DOHH2 (cell line): ENCODE data around the gene IMMP2L.

Experiments used
- H3F3A ChIP-seq: fragments of 200-600 bp; sonication (generic), shearing (Covaris generic); 2 replicates; pipeline ENCODE4 v1.6.0; 2016; ENCODE audit warnings: antibody characterized with exemption, mild to moderate bottlenecking; ENCODE audit not compliant: control insufficient read depth, insufficient read depth
- H3K27ac ChIP-seq: fragments of 200-600 bp; sonication (generic); 2 replicates; pipeline ENCODE4 v1.5.1; 2014; ENCODE audit warnings: low read depth, mild to moderate bottlenecking, low read length, moderate library complexity
- H3K27me3 ChIP-seq: fragments of 200-600 bp; sonication (generic); 2 replicates; pipeline ENCODE4 v1.6.1; 2014; ENCODE audit warnings: mild to moderate bottlenecking, low read length, mixed read lengths; ENCODE audit not compliant: control insufficient read depth
- H3K36me3 ChIP-seq: fragments of 200-600 bp; sonication (generic); 2 replicates; pipeline ENCODE4 v1.6.1; 2014; ENCODE audit warnings: mild to moderate bottlenecking, low read length, moderate library complexity, mixed read lengths; ENCODE audit not compliant: control insufficient read depth
- H3K4me1 ChIP-seq: fragments of 200-600 bp; sonication (generic); 2 replicates; pipeline ENCODE4 v1.6.1; 2014; ENCODE audit warnings: mild to moderate bottlenecking, low read length, mixed read lengths; ENCODE audit not compliant: control insufficient read depth
- H3K4me2 ChIP-seq: fragments of 200-600 bp; sonication (generic); 2 replicates; pipeline ENCODE4 v1.6.0; 2014; ENCODE audit warnings: mild to moderate bottlenecking, low read length, moderate library complexity
- H3K4me3 ChIP-seq: fragments of 200-600 bp; sonication (generic); 2 replicates; pipeline ENCODE4 v1.5.1; 2014; ENCODE audit warnings: mild to moderate bottlenecking, low read length, mixed read lengths
- H3K79me2 ChIP-seq: fragments of 200-600 bp; sonication (generic); 2 replicates; pipeline ENCODE4 v1.6.1; 2014; ENCODE audit warnings: mild to moderate bottlenecking, low read length, mixed read lengths; ENCODE audit not compliant: control insufficient read depth
- H3K9me2 ChIP-seq: fragments of 200-600 bp; sonication (generic); replicated peaks from 2 replicates; pipeline ENCODE4 v1.6.1; 2014; ENCODE audit warnings: mild to moderate bottlenecking, low read length, mixed read lengths; ENCODE audit not compliant: control insufficient read depth
- H3K9me3 ChIP-seq: fragments of 200-600 bp; sonication (generic); 2 replicates; pipeline ENCODE4 v1.6.1; 2014; ENCODE audit warnings: antibody characterized with exemption, low read length, mixed read lengths; ENCODE audit not compliant: control insufficient read depth, insufficient read depth
- H4K20me1 ChIP-seq: fragments of 200-600 bp; sonication (generic); 2 replicates; pipeline ENCODE4 v1.6.0; 2014; ENCODE audit warnings: low read depth, mild to moderate bottlenecking, antibody characterized with exemption, low read length, moderate library complexity; ENCODE audit not compliant: control insufficient read depth, insufficient read depth
- CTCF ChIP-seq: fragments of 200-600 bp; sonication (generic); IDR thresholded peaks from one replicate; pipeline ENCODE4 v1.5.1; 2014; ENCODE audit warnings: antibody characterized with exemption, mild to moderate bottlenecking, low read depth, low read length; ENCODE audit not compliant: poor library complexity, severe bottlenecking
- EZH2phosphoT487 ChIP-seq: fragments of 200-600 bp; sonication (generic); IDR thresholded peaks from 2 replicates; pipeline ENCODE4 v1.6.1; 2017; ENCODE audit warnings: borderline replicate concordance, mild to moderate bottlenecking, antibody characterized with exemption, low read length, moderate library complexity, mixed read lengths

IMMP2L gene

GRCh38 chr7:110888641-110889040 is 673.7 kb downstream of the IMMP2L start:
- TF ChIP-seq CTCF = no peak
- no peak for TF ChIP-seq EZH2phosphoT487
- H3K4me2 ChIP-seq = no peak overlapping the region

DNA sequence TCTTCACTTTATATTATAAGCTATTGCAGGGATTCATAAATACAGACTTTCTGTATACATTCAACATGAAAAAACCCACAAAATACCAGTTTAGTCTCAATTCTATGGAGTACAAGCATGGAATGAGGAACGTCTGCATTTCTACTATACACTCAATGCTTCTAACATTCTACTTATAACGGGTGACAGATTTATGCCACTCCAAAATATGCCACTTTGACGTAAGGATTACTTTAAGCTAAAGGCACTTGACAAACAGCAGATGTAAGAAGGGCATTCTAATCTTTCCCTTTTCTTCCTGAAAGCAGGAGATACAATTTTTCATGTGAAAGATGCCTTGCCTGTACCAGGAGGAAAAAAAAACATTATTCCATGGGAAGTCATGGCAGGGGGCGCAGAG is 676.8 kb downstream of the IMMP2L start:
- no peaks in the 10 kb centered on the region for H3K9me2 ChIP-seq
- H3K27me3 ChIP-seq = no peaks in the 10 kb centered on the region
- no peak overlapping the region for H3K4me2 ChIP-seq
- no peak overlapping the region for H3K4me3 ChIP-seq
- H4K20me1 ChIP-seq = no peaks in the 10 kb centered on the region
- no peaks in the 10 kb centered on the region for H3K4me1 ChIP-seq
- TF ChIP-seq EZH2phosphoT487 (no peak), CTCF (no peak)
- no peaks in the 10 kb centered on the region for H3K79me2 ChIP-seq
- H3K9me3 ChIP-seq = no peaks in the 10 kb centered on the region
- no peak overlapping the region for H3K27ac ChIP-seq
- no peaks in the 10 kb centered on the region for H3F3A ChIP-seq
- H3K36me3 ChIP-seq = no peaks in the 10 kb centered on the region

More at GRCh38 chr7:110888641-110889040, 673.7 kb downstream of the IMMP2L start:
- no peaks in the 10 kb centered on the region for H3K36me3 ChIP-seq
- H3K4me1 ChIP-seq = no peaks in the 10 kb centered on the region
- H3F3A ChIP-seq = no peaks in the 10 kb centered on the region
- H3K27me3 ChIP-seq = no peaks in the 10 kb centered on the region
- H3K27ac ChIP-seq = no peak overlapping the region
- H4K20me1 ChIP-seq = no peaks in the 10 kb centered on the region
- no peaks in the 10 kb centered on the region for H3K79me2 ChIP-seq
- H3K9me3 ChIP-seq = no peaks in the 10 kb centered on the region
- no peaks in the 10 kb centered on the region for H3K9me2 ChIP-seq
- H3K4me3 ChIP-seq = no peak overlapping the region

DNA sequence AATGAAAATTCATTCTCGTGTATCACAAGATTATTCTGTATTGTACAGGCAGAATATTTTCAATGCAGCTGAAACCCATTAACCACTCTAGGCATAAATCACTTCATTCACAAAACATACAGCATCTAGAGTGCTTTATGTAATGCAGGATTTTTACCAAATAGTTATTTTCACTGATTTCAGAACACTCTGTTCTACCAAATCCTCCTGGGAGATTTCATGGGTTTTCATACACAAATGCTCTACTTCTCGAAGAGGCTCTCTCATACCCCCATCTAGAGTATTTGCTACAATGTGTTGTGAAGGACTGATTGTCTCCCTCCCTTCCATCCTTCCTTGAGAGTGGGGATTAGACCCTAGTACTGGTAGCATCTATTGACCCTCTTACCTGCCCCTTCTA is 680.6 kb downstream of the IMMP2L start:
- H3K9me3 ChIP-seq = no peaks in the 10 kb centered on the region
- H3K4me2 ChIP-seq = no peak overlapping the region
- no peak for TF ChIP-seq CTCF
- no peak for TF ChIP-seq EZH2phosphoT487
- no peak overlapping the region for H3K27ac ChIP-seq
- no peaks in the 10 kb centered on the region for H3K9me2 ChIP-seq
- no peaks in the 10 kb centered on the region for H3K36me3 ChIP-seq
- H3F3A ChIP-seq = no peaks in the 10 kb centered on the region
- H3K27me3 ChIP-seq = no peaks in the 10 kb centered on the region
- H4K20me1 ChIP-seq = no peaks in the 10 kb centered on the region
- no peaks in the 10 kb centered on the region for H3K4me1 ChIP-seq
- no peaks in the 10 kb centered on the region for H3K79me2 ChIP-seq
- no peak overlapping the region for H3K4me3 ChIP-seq

DNA sequence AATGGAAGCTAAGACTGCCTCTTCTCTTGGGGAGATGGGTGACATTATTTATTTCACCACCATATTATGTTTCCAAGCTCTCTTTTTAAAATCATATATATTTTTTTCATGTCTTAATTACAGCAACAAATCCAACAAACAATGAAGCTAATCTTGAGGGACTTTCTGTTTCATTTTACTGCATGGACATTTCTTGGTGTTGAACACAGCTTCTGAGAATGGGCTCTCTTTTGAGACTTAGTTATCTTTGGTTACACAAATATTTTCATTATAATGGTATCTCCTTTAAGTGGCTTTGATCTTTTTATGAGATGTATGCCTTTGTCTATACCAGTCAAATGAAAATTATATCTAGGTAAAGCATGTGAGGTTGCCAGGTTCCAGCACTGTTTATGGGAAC is 681.3 kb downstream of the IMMP2L start:
- Histone ChIP-seq H3K27ac (no peak overlapping the region), H3K79me2 (no peaks in the 10 kb centered on the region), H4K20me1 (no peaks in the 10 kb centered on the region), H3K9me2 (no peaks in the 10 kb centered on the region), H3K4me3 (no peak overlapping the region), H3K9me3 (no peaks in the 10 kb centered on the region), H3K4me1 (no peaks in the 10 kb centered on the region), H3F3A (no peaks in the 10 kb centered on the region), H3K4me2 (no peak overlapping the region), H3K36me3 (no peaks in the 10 kb centered on the region), H3K27me3 (no peaks in the 10 kb centered on the region)
- TF ChIP-seq EZH2phosphoT487 (no peak), CTCF (no peak)
